ENCODE data around the gene RNF220. TPM values are rescaled to one million over a fixed set of nuclear protein-coding genes. Genes with fewer than 3 reads are reported as not detected.

Gene RNF220
- total RNA-seq, 1 donor: 53.2 TPM

DNA sequence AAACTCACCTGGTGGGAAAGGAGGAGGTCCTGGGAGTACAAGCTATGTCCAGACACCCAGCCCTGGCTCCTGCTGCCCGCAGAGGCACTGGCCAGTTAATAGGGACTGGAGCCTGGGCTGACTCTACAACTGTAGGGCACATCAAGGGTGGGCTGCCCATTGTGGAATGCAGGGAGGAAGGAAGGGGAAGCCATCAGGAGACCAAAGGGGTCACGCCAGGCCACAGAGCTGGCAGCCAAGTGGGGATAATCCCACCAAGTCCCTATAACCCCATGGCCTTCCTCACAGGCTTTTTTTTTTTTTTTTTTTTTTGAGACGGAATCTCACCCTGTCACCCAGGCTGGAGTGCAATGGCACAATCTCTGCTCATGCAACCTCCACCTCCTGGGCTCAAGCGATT is 254.5 kb downstream of the RNF220 start:
- no peaks in the 10 kb centered on the region for H4K20me1 ChIP-seq (ENCODE audit: insufficient read depth, low read length)
- H3K79me2 ChIP-seq (ENCODE audit: insufficient read depth, low read length): no peaks in the 10 kb centered on the region
- H3K4me1 ChIP-seq (ENCODE audit: insufficient read depth, low read length): no peaks in the 10 kb centered on the region
- no peak for DNase-seq (ENCODE audit: insufficient read length, low spot score, missing footprints)
- no peak overlapping the region for H3K27ac ChIP-seq (ENCODE audit: low read depth, low read length)
- no peaks in the 10 kb centered on the region for H3K9me3 ChIP-seq (ENCODE audit: low read depth, low read length)
- H3K36me3 ChIP-seq (ENCODE audit: insufficient read depth, low read length): no peaks in the 10 kb centered on the region
- TF ChIP-seq, protein P1, sequence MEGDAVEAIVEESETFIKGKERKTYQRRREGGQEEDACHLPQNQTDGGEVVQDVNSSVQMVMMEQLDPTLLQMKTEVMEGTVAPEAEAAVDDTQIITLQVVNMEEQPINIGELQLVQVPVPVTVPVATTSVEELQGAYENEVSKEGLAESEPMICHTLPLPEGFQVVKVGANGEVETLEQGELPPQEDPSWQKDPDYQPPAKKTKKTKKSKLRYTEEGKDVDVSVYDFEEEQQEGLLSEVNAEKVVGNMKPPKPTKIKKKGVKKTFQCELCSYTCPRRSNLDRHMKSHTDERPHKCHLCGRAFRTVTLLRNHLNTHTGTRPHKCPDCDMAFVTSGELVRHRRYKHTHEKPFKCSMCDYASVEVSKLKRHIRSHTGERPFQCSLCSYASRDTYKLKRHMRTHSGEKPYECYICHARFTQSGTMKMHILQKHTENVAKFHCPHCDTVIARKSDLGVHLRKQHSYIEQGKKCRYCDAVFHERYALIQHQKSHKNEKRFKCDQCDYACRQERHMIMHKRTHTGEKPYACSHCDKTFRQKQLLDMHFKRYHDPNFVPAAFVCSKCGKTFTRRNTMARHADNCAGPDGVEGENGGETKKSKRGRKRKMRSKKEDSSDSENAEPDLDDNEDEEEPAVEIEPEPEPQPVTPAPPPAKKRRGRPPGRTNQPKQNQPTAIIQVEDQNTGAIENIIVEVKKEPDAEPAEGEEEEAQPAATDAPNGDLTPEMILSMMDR (IDR thresholded peaks at IDR 0.05; ENCODE audit: extremely low read depth, low read depth, low read length): no peak
- no peak overlapping the region for H3K4me2 ChIP-seq (ENCODE audit: insufficient read depth, low read length)
- no peaks in the 10 kb centered on the region for H3K27me3 ChIP-seq (ENCODE audit: insufficient read depth, low read length)
- H2AFZ ChIP-seq (ENCODE audit: low read length): no peak overlapping the region
- no peak overlapping the region for H3K4me3 ChIP-seq (ENCODE audit: insufficient read depth, low read length)

DNA sequence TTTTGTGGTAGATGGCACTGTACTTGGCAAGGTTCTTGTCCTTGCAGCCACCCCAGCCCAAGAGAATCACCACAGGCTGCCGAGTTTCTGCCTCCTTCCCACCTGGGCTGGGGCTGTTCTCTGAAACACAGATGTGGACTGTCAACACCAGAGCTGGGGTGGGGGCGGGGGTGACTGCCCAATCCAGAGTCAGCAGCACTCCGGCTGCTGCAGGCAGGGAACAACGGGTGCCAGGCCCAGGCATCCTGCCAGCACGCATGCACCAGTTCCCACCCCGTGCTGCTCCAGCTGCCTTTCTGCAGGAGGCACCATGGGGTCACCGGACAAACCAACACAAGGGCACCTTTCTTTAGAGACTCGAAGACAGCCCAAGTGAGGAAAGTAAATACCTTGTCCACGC is 255.1 kb downstream of the RNF220 start:
- Histone ChIP-seq H4K20me1 (ENCODE audit: insufficient read depth, low read length) (no peaks in the 10 kb centered on the region), H3K27me3 (ENCODE audit: insufficient read depth, low read length) (no peaks in the 10 kb centered on the region), H3K4me2 (ENCODE audit: insufficient read depth, low read length) (no peak overlapping the region), H3K79me2 (ENCODE audit: insufficient read depth, low read length) (no peaks in the 10 kb centered on the region), H3K36me3 (ENCODE audit: insufficient read depth, low read length) (no peaks in the 10 kb centered on the region), H3K27ac (ENCODE audit: low read depth, low read length) (no peak overlapping the region), H3K4me1 (ENCODE audit: insufficient read depth, low read length) (no peaks in the 10 kb centered on the region), H3K4me3 (ENCODE audit: insufficient read depth, low read length) (no peak overlapping the region), H2AFZ (ENCODE audit: low read length) (no peak overlapping the region), H3K9me3 (ENCODE audit: low read depth, low read length) (no peaks in the 10 kb centered on the region)
- TF ChIP-seq, protein P1 (IDR thresholded peaks at IDR 0.05; ENCODE audit: extremely low read depth, low read depth, low read length): no peak
- peak; percentile 62 for DNase-seq (ENCODE audit: insufficient read length, low spot score, missing footprints)

DNA sequence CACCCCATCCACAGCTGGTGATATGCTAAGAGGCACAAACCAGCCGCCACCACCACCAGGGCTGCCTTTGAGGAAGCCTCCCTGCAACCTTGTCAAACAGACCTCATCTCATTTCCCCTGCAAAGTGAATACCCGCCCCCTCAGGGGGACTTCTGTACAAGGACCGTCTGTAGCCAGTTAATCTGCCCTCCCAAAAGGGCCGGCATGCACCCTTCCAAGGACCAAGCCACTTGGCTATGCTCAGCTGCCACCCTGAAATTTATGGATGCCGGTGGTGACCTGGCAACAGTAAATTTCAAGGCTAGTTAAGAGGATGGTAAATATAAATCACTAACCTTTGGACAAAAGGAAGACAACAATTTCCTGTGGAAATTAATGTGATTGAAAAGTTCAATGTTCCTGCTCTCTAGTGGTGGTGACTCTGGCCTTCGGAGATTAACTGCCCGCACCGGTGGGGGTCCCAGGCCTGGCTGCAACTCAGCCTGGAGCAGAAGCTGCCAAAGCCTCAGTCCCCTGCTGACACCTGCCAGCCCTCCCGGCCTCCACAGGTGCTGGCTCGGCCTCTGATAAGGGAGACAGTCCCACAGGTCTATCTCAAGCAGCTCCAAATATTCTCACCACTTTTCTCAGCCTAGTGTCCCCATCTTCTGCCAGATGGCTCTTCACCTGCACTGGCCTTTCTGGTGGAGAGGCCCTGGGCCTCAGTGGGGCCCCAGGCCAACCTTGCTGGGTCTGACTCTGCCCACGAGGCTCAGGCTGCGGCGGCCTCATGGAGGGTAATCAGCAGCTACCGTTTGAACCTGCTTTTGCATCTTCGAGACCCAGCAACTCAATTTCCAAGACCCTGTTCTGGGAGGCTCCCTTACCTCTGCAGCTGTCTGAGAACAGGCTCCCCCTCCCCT is 257.0 kb downstream of the RNF220 start:
- Histone ChIP-seq H3K9me3 (ENCODE audit: low read depth, low read length) (no peaks in the 10 kb centered on the region), H3K27ac (ENCODE audit: low read depth, low read length) (no peak overlapping the region), H3K4me1 (ENCODE audit: insufficient read depth, low read length) (no peaks in the 10 kb centered on the region), H4K20me1 (ENCODE audit: insufficient read depth, low read length) (no peaks in the 10 kb centered on the region), H2AFZ (ENCODE audit: low read length) (no peak overlapping the region), H3K36me3 (ENCODE audit: insufficient read depth, low read length) (no peaks in the 10 kb centered on the region), H3K4me3 (ENCODE audit: insufficient read depth, low read length) (no peak overlapping the region), H3K27me3 (ENCODE audit: insufficient read depth, low read length) (no peaks in the 10 kb centered on the region), H3K4me2 (ENCODE audit: insufficient read depth, low read length) (no peak overlapping the region), H3K79me2 (ENCODE audit: insufficient read depth, low read length) (no peaks in the 10 kb centered on the region)
- TF ChIP-seq, protein P1 (IDR thresholded peaks at IDR 0.05; ENCODE audit: extremely low read depth, low read depth, low read length): no peak
- no peak for DNase-seq (ENCODE audit: insufficient read length, low spot score, missing footprints)

DNA sequence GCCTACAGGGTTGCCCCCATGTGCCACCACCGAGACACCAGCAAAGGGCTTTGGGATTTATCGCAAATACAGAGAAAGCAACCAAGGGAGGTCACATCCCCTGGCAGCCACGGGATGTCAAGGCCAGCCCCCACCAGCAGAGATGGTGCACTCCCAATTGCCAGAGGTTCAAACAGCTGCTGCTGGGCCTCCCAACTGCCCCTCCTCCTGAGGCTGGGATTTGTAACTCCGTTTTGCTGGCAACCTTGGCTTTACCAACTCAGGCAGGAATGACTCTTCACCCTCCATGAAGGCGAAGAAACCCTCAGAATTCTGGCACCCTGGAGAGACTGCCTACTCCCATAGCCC is 257.6 kb downstream of the RNF220 start:
- H3K4me3 ChIP-seq (ENCODE audit: insufficient read depth, low read length): no peak overlapping the region
- no peak for DNase-seq (ENCODE audit: insufficient read length, low spot score, missing footprints)

More for the DNA sequence above, 257.6 kb downstream of the RNF220 start:
- Histone ChIP-seq H2AFZ (ENCODE audit: low read length) (no peak overlapping the region), H3K36me3 (ENCODE audit: insufficient read depth, low read length) (no peaks in the 10 kb centered on the region), H3K27me3 (ENCODE audit: insufficient read depth, low read length) (no peaks in the 10 kb centered on the region), H3K9me3 (ENCODE audit: low read depth, low read length) (no peaks in the 10 kb centered on the region), H3K27ac (ENCODE audit: low read depth, low read length) (no peak overlapping the region), H3K79me2 (ENCODE audit: insufficient read depth, low read length) (no peaks in the 10 kb centered on the region), H3K4me1 (ENCODE audit: insufficient read depth, low read length) (no peaks in the 10 kb centered on the region), H3K4me2 (ENCODE audit: insufficient read depth, low read length) (no peak overlapping the region), H4K20me1 (ENCODE audit: insufficient read depth, low read length) (no peaks in the 10 kb centered on the region)
- TF ChIP-seq, protein P1 (IDR thresholded peaks at IDR 0.05; ENCODE audit: extremely low read depth, low read depth, low read length): no peak

All from osteoblast (primary cell).